ENCODE measurements around the gene GIMD1.

GIMD1 gene

GRCh38 chr4:106315968-106316772 lies 52.4 kb downstream of the GIMD1 start, which contains the start of the genes AIMP1 and TBCK:
Gene AIMP1, plus strand, starts transcription at chr4:106316550. Its CDS starts 8,460 bp downstream, at chr4:106325010.
Gene TBCK, minus strand, starts transcription at chr4:106316209. Its CDS starts 7,249 bp downstream, at chr4:106308960.
- in situ Hi-C loops (cut with MboI; ENCODE audit: low sequenced_read_pairs) = no loop called here

DNA sequence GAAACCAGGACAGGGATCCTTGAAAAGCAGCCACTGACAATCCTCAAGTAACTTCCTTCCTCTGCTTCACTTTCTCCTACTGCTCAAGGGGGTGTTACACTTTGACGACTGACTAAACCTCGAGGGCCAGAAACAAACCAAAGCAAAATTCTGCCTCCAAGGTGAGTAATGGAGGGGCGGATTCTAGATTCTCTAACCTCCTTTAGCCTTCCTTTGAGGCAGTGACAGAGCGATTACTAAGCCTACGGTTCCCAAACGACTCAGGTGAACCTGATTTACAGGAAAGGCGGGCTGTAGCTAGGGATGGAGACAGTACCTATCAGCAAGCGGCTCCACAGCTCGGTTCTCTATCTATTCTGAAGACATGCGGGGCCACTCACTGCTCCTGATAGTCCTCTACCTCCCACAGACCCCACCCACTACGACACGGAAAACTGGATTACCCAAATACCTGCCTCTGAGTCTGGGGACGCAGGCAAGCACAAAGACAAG lies 53.1 kb downstream of the GIMD1 start:
- in situ Hi-C loops (cut with MboI; ENCODE audit: low sequenced_read_pairs) = no loop called here

GRCh38 chr4:106314960-106315359 lies 53.6 kb downstream of the GIMD1 start:
- in situ Hi-C loops (cut with MboI; ENCODE audit: low sequenced_read_pairs) = no loop called here

GRCh38 chr4:106312997-106313522 lies 55.5 kb downstream of the GIMD1 start:
- in situ Hi-C loops (cut with MboI; ENCODE audit: low sequenced_read_pairs) = no loop called here

- in situ Hi-C loops (cut with MboI; ENCODE audit: low sequenced_read_pairs) = no loop called here
Observed at GRCh38 chr4:106312377-106312776, 56.2 kb downstream of the GIMD1 start.
